Retina (tissue), 1 donor: ENCODE measurements around the gene BAHCC1.

Experiments
- DNase-seq: peaks from one replicate; pipeline ENCODE4 v3.0.0-alpha.2; 2016

Gene BAHCC1

DNA sequence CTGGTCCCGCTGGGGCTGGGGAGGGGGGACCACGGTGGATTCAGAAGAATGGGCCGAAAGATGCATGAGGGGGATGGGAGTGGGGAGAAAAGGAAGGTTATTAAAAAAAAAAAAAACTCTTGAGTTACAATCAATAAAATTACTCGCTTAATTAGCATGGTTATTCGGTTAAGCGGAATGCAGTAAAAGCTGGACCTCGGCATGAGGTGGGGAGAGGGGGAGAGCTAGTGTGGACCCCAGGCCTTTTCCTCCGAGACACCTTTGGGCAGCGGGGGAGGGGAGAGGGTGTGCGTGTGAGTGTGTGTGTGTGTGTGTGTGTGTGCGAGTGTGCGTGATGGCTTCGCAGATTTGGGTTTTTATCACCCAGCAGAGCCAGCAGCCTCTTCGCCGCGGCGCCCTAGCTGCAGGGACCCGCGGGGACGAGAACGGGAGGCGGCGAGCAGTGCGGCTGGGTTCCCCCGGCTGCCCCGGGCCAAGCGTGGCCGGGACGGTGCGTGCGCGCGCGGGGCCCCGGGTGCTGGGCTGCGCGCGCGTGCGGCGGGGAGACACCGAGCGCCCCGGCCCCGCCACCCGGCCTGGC is 3.7 kb downstream of the BAHCC1 start:
- DNase-seq: peak; percentile 81

DNA sequence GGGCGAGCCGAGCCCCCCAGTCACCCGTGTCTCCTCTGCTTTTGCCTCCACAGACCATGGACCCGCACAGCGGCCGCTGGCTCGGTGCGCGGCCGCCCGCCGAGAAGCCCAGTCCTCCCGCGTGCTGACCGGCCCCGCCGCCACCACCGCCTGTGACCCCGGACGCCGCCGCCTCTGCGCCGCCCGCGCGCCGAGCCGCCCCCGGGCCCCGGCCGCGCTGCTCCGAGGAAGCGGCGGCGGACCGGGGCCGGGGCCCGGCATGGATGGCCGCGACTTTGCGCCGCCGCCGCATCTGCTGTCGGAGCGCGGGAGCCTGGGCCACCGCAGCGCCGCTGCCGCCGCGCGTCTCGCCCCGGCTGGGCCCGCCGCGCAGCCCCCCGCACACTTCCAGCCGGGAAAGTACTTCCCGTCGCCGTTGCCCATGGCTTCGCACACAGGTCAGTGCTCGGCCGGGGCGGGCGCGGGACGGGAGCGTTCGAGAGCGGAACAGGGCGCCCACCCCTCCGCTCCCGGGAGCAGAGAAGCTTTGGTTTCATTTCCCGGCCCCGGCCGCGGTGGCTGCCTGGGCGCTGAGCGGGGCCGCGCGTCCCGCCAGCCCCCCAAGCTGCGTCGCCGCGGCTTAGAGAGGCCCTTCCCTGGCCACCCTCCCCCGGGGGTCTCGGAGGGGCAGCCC is 4.4 kb downstream of the BAHCC1 start:
- DNase-seq: no peak

DNA sequence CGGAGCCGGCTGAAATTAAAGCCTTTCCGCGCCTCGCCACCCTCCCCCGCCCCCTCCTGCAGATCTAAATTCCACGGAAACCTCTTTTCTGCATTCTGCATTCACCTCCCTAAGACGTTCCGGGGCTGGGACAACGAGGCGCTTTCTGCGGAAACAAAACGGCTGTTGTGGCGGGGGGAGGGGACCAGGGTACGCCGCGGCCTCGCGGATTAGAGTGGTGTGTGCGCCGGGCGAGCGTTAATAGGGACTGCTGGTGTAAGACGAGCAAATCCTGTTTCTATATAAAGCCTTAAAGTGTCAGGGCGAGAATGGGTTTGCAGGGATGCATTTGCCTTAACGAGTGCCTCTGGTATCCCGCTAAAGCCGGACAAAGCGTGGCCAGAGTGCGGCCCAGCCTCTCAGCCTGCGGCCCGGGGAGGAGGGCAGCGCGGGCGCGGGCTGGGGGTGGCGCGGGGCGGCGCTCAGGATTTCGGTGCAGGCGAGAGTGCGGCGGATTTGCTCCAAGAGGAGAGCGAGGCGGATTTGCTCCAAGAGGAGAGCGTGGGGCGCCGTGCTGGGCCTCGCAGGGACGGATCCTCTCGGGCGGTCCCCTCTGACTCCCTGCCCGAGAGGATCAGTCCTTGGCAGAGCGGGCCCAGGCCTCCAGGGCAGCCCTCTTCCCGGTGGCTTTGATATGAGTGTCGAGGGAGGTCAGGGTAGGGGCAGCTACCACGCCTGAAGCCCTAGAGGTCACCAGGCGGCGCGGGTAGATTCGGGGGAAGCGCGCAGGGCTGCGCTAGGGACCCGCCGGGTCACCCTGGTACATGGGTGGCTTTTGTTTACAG is 5.1 kb downstream of the BAHCC1 start:
- peak; percentile 80 for DNase-seq

DNA sequence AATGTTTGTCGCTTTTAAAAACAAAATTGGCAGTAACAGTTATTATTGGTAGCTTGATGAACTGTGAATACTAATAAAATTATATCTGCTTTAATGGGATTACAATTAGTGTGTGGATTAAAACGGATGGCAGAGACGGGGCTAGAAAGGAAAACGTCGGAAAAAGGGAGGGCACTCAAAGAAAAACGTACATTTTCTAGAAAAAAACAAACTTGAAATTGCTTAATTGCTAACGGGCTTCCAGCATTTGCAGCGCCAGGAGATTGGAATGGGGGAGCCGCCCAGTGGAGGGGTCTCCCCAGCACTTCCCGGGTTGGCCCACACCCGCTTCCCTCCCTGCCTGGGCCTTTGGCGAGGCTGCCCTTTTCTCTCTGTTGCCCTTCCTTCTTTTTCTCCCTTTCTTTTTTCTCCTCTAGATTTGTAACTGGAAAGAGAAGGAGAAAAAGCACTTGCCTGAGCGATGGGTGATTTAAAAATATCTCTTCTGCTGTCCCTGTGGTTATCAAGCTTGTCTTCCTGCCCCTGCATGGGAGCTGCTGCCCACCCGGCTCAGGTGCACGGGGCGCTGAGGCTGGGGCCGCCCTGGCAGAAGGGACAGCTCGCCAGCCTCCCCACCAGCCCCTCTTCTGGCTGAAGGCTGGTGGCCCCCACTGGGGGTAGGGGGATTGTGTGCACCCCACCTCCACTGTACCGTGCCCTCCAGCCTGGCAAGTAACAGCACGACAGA is 5.9 kb downstream of the BAHCC1 start:
- no peak for DNase-seq

DNA sequence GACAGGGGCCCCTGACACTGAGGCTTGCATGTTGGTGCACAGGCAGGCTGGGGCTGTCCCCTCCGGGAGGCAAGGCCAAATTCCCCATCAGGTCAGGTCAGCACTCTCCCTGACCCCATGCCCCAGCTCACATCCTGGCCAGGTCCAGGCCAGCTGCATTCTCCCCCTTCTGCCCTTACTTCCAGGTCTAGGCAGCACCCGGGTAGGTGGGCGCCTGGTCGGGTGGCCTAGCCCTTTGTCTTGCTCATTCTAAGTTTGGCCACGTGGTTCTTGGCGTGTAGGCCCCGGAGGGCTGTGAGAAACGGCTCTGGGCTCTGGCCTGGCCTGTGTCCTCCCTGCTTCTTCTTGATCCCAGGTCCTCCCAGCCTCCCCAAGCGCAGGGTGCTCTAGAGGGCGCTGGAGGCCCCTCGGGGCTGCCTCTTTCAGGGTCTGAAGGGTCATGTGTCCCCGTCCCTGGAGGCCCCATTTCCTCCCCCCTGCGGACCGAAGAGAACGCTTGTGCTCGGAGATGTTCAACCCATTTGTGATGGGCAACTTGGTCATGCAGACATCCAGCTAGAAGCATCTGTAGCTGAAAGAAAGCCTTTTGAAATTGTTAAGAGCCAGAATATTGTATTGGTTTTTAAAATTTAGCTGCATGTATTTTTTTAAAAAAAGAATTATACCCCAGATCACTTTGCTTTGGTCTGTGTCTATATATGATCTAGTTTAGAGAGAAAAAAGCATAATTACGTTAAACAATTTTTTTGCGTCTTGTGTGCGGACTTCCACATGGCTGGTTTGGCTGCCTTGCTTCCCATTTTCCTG is 6.7 kb downstream of the BAHCC1 start:
- peak; percentile 90 for DNase-seq

DNA sequence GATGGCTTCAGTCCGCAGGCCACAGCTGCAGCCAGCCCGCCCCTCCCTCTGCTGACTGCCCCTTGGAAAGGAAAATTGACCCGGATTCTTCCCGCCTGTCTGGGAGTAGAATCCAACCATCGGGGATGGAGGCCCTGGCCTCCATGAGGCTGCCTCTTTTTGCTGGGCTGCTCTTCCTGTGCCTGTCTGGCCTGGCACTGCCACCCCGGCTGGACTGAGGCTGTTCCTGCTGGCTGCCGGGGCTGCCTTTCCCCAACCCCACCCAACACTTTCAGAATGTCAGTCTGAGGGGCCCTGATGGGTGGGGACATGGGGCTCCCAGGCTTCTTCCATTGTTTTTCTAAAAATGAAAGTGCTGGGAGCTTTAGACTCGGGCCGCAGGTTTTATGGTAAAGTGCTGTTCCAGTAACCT is 7.3 kb downstream of the BAHCC1 start:
- DNase-seq: peak; percentile 77

DNA sequence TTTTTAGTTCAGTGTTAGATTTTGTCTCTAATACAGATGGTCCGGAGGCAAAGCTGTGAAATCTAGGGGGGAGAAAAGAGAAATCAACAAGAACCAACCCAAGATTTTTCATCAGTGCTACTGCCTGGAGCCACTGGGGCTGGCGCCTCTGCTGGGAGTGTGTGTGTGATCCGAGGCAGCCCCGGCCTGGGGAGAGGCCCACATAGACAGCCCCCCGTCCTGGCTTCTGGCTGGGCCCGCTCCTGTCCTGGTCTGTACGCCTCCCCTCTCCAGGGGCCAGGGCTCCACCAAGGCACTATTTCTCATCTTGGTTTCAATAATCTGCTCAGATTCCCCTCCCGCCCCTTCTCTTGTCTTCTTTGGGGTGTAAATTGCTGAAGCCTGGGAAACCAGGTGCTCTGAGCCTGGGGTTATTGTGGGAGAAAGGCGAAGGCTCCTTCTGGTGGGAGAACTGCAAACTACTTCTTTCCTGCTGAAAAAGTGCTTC is 7.8 kb downstream of the BAHCC1 start:
- peak; percentile 60 for DNase-seq

DNA sequence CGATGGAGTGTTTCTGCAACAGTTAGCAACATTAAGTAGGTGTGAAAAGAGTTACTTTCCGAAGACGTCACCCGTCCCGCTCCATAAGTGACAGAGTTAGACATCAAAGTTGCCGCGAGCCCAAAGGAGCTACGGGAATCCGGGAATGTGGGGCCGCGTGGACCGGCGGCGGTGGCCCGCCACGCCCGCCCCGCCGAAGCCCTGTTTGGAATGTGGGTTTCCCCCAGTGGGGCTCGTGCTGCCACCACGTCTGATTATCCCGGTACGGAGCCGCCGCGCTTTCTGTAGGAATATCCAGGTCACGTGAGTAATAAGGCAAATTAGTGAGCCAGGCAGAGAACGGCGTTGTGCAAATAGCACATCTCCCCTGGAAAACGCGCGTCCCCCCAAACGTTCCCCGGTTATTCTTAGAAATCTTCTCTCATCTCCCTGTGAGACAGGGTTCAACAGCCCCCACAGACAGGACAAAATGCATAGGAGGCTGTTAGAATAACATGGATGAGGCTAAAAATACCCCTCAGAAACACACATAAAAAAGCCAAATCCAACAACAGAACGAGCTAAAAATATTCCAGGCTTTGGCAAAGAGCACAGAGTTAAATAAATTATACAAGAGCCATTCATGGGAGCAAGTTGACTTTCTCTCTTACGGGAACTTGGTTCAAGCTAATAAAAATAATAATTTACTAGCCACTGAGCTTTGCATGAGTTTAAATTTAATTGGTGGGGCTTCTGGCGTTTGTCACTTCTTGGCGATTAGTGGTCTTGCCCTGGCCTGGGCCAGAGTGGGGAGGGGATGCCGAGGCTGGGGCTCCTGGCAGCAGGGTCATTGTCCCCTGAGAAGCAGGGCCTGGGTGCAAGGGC is 8.6 kb downstream of the BAHCC1 start:
- peak; percentile 76 for DNase-seq

DNA sequence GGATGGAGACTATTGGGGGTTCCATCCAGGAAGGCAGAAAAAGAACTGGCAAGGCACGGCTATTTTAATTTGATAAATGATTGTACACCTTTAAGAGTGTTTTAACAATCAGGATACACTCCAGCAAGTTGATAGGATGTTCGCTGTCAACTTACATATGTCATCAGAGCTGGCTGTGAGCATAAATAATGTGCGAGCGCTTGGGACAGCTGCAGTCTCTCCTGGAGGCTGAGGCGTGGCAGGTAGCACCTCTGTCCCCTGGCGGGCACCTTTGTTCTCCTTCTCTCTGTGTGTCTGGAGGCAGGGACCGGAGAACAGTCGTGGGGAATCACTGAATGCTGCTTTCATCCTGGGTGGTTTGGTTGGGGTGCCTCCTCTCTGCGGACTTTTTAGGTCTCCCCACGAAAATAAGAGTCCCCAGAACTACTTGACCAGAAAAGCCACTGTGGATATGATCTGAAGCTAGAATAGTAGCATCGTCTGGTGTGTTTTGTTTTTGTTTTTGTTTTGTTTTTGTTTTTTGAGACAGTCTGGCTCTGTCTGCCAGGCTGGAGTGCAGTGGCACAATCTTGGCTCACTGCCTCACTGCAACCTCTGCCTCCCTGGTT is 9.4 kb downstream of the BAHCC1 start:
- DNase-seq: peak; percentile 70

DNA sequence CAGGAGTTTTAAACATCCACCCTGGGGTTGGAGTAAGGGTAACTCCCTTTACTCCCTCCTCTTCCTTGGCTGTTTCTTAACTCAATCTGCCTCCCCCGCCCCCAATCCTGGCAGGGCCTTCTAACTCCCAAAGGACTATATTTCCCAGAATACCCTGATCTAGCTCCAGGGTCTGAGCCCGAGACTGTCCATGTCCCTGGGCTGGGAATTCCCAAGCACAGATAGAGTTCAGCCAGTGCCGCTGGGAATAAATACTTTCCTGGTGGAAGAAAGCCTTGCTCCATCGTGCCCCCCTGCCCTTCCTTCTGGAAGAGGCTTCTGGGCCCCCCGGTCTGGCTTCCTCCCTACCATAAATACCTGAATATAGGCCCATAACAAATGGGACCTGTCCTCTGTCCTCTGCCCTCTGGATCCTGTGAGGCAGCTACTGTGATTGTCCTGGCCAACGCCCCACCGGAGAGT is 10.2 kb downstream of the BAHCC1 start:
- peak; percentile 51 for DNase-seq

DNA sequence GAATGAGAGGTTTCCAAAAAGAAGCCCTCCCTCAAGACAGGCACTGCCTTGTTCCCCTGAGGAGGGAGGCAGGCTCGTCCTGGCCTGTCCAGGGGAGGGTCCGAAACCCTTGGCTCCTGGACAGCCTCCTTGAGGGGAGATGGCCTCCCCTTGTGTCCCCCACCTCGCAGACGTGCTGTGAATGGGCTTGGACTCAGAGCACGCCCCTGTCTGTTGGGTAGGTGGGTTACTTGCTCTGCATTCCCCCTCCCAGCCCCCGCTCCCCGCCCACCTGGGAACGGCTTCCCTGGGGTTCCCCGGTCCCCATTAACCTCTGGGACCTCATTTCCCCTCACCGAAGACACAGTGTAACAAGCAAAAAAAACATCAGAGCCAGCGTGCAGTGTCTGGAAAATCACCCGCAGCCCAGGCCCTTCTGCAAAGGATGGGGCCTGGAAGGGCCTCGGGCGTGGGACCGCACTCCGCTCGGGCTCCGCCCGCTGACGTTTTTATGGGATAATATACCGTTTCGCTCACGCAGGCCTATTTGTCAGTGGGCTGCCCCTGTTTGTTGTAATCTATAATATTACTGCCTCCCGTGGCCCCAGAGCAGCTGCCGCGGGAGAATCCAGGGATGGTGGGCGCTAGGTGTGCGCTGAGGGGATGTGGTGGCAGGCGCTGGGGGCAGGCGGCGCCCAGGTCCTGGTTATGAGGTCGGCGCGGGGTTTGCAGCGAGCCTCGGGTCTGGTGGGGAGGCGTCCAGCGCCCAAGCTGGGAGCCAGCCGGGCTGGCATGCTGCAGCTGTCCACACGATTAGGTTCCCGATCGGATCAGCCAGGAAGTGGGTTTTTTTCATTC is 11.1 kb downstream of the BAHCC1 start:
- DNase-seq: peak; percentile 76

DNA sequence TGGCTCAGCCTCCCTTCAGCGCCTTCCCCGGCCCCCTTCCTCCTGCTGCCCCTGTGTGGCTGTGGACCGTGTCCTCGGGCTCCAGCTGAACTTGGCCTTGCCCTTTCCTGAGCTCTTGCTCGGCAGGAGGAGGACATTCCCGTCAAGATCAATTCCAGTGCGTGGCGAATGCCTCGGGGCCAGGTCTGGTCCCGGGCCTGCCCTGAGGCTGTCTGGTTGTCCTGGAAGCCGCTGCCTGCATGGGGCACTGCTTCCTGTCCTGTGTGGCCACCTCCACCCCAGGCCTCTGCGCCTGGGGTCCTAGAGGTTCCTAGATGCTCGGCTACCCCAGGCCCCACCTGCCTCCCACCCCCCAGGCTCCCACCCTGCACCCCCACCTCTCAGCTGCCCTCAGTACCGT is 12.8 kb downstream of the BAHCC1 start:
- DNase-seq: no peak

DNA sequence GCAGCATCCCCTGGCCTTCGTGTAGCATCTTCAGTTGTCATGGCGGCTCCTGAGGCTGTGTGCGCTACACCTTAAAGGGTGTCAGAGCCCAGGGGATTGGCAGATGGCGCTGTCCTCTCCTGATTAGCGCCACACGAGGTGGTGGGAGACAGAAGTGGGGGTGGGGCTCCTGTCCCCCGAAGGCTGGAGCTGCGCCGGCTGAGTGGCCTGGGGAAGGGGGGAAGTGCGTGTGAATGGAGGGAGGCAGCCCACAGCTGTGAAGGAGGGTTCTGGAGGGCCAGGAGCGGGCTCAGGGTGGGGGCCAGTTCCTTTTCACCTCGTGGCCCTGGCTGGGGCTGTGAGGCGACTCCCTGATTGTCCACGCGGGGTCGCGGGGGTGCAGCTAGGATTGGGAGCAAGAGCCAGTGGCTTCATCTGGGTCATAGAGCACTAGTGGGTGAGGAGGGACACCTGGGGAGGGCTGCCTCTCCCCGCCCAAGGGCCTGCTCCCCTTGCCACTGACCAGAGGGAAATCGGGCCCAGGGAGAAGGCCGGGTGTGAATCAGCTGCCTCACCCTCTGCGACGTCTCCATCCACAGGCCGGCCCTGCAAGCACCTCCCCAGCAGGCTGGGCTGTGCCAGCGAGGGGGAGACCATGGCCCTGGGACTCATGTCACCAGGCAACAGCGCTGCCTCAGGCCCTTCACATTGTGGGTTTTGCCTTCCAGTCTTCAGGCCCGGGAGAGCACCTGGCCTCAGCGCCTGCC is 14.1 kb downstream of the BAHCC1 start:
- peak; percentile 68 for DNase-seq

DNA sequence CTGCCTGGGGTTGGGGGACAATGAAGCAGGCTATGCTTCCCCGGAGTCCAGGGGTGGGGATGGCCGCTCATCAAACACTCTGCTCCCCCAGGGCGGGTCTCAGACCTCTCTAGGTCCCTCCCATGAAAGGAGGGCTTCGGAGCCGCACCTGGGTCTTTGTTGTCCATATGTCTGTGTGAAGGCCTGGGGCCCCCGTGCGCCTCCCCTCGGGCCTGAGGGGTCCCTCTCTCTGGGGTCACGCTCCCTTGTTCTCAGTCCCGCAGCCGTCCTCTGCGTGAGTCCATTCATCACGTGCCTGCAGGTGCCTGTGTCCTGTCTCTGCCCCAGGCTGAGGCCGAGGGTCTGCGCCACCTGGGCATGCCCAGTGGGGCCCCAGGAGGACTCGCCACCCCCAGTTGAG is 15.6 kb downstream of the BAHCC1 start:
- DNase-seq: no peak

DNA sequence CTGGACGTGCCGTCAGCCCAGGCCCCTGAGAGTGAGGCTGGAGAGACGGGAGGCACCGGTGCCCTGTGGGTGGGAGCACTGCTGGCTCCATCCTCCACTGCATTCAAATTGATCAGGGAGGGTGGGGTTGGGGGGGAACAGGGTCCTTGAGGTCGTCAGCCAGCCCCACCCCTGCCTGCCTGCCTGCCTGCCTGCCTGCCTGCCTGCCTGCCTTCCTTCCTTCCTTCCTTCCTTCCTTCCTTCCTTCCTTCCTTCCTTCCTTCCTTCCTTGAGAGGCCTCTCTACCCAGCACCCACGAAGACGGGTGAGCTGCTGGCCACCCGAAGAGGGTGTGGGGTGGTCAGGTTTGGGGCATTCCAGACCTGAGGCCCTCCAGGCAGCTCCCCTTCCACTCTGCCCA is 16.0 kb downstream of the BAHCC1 start:
- no peak for DNase-seq

DNA sequence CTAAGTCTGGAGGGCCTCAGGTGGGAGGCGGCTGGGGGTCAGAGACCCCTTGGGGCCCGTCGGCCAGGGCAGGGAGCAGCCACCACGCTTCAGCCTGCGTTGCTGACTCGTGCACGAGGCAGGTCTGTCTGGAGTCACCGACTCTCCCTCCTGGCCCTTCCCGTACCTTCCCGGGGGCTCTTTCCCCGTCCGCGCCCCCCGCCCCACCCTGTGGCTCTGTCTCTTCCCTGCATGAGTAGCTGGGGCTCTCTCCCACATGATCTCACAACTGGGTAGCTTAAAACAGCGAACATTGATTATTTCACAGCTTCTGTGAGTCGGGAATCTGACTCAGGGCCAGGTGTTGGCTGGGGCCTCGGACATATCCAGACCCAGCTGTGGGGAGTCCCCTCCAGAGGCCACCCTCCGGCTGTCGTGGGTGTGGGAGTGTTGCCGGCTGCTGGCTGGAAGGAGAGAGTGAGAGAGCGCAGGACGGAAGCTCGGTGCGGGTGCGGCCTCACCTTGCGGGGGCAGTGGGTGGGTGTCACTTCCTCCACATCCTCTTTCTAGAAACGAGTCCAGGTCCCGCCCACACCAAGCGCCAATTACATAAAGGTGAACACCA is 17.3 kb downstream of the BAHCC1 start:
- no peak for DNase-seq

DNA sequence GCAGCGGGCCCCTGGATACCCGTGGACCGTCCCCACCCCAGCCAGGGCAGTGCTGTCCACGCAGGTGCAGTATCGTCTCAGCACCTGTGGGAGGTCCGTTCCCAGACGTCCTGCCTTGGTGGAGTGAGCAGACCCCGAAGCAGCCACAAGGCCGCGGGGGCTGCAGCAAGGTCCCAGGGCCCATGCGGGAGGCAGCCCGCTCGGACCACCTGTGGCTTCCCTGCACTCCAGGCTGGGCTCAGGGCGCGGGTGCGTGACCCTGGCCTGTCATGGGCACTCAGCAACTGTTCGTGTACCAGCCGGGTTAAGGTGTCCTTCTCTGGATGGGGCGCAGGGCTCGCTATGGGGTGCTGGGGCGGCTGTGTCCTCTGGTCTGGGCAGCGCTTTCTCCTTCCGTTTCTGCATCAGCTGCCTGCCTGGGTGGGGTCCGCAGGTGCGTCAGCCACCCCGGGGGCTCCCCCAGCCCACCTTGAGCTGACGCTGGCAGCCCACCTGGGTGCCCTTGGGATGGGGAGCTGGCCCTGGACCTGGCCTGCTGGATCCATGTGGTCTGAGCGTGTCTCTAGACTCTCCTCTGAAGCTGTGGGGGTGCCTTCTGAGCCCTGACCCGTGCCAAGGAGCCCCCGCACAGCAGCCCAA is 18.4 kb downstream of the BAHCC1 start:
- DNase-seq: no peak
